ENCODE measurements around the gene SLC15A4.

The SLC15A4 gene

DNA sequence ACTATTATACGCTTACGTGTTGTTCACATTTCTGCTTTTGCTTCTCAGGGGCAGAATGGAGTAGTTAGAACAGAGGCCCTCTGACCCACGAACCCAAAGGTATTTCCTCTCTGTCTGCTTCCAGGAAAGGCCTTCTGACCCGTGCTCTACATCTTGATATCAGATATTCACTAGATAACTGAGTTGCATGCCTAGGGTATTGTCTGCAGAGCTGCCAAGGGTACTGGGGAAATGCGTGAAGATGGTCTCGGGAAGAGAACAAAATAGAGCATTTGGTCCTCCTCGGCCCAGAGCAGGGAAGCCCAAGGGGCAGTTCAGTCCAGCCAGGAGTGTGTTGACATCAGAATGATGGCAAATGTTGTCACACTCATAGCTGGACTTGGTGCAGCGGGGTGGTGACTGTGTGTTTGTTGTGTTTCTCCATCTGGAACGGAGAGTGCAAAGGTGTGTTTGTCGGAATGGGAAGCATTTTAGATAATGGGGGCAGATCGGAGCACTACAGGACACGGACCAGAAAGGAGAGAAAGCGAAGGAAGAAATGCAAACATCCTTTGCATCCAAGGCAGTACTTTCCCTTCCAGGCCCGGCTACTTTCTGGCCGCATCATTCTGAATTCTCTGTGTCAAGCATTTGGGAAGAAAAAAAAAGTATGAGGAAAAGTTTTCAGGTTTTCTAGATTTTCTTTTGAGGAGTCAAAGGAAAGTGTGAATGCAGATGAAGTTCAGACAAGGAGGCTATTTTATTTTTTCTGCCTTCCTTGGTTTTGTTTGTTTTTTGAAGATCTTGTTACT lies 37.7 kb upstream of the SLC15A4 start:
- H3K4me3 ChIP-seq (ENCODE audit: low read depth, low read length), result no peak overlapping the region
- in situ Hi-C loops (cut with HindIII; ENCODE audit: low sequenced_read_pairs), result no loop called here
- DNase-seq (ENCODE audit: low read depth), result no peak
- TF ChIP-seq, protein P1, sequence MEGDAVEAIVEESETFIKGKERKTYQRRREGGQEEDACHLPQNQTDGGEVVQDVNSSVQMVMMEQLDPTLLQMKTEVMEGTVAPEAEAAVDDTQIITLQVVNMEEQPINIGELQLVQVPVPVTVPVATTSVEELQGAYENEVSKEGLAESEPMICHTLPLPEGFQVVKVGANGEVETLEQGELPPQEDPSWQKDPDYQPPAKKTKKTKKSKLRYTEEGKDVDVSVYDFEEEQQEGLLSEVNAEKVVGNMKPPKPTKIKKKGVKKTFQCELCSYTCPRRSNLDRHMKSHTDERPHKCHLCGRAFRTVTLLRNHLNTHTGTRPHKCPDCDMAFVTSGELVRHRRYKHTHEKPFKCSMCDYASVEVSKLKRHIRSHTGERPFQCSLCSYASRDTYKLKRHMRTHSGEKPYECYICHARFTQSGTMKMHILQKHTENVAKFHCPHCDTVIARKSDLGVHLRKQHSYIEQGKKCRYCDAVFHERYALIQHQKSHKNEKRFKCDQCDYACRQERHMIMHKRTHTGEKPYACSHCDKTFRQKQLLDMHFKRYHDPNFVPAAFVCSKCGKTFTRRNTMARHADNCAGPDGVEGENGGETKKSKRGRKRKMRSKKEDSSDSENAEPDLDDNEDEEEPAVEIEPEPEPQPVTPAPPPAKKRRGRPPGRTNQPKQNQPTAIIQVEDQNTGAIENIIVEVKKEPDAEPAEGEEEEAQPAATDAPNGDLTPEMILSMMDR (IDR thresholded peaks at IDR 0.05; ENCODE audit: low read depth, low read length, missing control alignments), result no peak

DNA sequence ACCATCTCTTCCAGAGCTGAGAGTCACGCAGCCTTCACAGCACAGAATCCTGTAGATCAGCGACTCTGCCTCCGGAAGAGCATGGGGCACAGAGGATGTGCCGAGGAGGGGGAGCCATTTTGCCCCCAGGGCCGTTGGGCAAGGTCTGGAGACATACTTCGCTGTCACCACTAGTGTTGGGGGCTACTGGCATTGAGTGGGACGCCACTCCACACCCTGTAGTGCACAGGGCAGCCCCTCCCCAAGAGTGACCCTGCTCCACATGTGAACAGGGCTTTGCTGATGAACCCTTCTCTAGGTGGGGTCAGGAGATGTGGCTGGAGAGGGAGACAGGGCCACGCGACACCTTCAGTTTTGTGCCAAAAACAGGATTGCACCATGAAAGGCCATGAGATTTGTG lies 35.6 kb upstream of the SLC15A4 start:
- no peak for DNase-seq (ENCODE audit: low read depth)
- H3K4me3 ChIP-seq (ENCODE audit: low read depth, low read length), result no peak overlapping the region
- in situ Hi-C loops (cut with HindIII; ENCODE audit: low sequenced_read_pairs), result no loop called here
- TF ChIP-seq, protein P1 (IDR thresholded peaks at IDR 0.05; ENCODE audit: low read depth, low read length, missing control alignments), result no peak

DNA sequence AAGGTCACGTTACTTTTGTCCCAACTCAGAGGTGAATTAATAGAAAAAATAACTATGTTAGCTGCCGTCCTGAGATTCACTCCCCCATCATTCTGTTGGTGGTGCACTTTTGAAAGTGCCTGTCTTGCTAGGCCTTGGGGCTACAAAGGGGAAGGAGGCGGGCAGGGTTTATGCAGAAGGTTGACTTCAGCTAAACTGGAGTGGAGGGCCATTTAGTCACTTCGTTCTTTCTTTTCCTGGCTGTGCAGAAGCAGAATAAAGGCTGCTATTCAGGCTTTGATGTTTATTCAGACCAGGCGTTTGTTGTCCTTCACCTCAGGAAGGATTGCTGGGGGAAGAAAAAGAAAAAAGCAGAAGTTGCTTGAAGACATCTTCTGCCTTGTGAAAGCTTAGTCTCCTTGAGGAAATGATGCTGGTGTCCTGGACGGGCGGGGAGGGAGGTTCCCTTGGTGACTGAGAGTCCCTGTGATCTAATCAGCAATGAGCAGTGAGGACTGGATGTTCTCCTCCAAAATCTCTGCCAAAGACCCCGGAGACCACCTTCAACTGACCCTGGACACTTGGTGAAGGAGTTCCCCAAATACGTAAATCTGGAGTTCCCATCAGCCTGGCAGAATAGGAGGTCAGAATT lies 33.5 kb upstream of the SLC15A4 start:
- TF ChIP-seq, protein P1 (IDR thresholded peaks at IDR 0.05; ENCODE audit: low read depth, low read length, missing control alignments), result no peak
- in situ Hi-C loops (cut with HindIII; ENCODE audit: low sequenced_read_pairs), result no loop called here
- no peak for DNase-seq (ENCODE audit: low read depth)
- H3K4me3 ChIP-seq (ENCODE audit: low read depth, low read length), result no peak overlapping the region

DNA sequence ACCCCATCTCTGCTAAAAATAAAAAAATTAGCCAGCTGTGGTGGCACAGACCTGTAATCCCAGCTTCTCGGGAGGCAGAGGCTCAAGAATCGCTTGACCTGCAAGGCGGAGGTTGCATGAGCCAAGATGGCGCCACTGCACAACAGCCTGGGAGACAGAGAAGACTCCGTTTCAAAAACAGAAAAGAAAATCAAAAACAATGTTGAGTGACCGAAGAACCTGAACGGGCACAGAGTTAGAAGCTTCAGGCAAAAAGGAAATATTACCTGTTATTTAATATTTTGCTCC lies 33.0 kb upstream of the SLC15A4 start:
- DNase-seq (ENCODE audit: low read depth), result no peak
- no peak overlapping the region for H3K4me3 ChIP-seq (ENCODE audit: low read depth, low read length)
- in situ Hi-C loops (cut with HindIII; ENCODE audit: low sequenced_read_pairs), result no loop called here
- TF ChIP-seq, protein P1 (IDR thresholded peaks at IDR 0.05; ENCODE audit: low read depth, low read length, missing control alignments), result no peak

DNA sequence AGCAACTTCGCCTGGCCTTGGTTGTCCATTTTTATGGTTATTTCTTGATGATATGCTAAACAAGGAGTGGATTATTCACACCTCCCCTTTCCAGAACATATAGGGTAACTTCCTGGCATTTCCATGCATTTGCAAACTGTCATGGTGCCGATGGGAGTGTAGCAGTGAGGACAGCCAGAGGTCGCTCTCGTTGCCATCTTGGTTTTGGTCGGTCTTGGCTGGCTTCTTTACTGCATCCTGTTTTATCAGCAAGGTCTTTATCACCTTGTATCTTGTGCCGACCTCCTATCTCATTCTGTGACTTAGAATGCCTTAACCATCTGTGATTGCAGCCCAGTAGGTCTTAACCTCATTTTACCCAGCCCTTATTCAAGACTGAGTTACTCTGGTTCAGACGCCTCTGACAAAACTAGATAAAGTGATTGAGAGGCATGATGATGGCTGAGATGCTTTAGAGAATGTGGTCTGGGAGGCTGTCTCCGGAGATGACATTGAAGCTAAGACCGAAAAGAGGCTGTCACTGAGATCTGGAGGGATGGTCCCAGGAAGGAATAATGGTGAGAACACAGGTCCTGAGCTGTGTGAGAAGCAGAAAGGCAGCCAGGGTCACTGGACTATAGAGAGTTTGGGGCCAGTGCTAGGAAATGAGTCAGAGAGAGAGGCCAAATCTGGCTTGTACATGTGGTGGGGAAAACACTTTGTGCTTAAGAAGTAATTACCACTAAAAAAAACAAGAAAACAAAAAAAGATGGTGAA lies 32.5 kb upstream of the SLC15A4 start:
- H3K4me3 ChIP-seq (ENCODE audit: low read depth, low read length), result no peak overlapping the region
- DNase-seq (ENCODE audit: low read depth), result no peak
- in situ Hi-C loops (cut with HindIII; ENCODE audit: low sequenced_read_pairs), result no loop called here
- TF ChIP-seq, protein P1 (IDR thresholded peaks at IDR 0.05; ENCODE audit: low read depth, low read length, missing control alignments), result no peak

DNA sequence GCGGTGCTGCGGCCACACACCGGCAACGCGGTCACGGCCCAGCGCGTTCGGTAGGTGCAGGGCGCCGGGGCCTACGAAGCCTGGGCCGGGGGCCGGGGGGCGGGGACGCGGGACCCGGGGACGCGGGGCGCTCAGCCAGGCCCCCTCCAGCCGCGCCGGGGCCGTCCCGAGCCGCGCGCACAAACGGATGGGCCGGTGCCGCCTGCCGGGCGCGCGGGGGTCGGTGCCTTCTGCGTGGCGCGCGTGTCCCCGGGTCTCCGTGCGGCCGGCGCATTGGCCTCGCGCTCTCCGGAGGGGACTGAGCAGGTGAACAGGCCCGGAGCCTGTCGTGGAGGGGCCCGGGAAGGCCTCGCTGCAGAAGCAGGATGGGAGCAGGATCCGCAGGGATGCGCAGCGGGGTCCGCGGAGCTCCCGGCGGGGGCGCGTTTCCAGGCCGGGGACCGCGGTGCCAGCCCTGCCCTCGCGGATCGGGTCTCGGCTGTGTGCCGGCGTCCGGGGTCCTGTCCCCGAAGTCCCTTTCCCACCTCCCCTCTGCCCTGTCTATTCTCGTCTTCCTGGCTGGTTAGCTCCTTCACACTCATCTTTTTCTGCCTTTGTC lies 29.9 kb upstream of the SLC15A4 start:
- DNase-seq (ENCODE audit: low read depth), result no peak
- in situ Hi-C loops (cut with HindIII; ENCODE audit: low sequenced_read_pairs), result no loop called here
- no peak overlapping the region for H3K4me3 ChIP-seq (ENCODE audit: low read depth, low read length)
- TF ChIP-seq, protein P1 (IDR thresholded peaks at IDR 0.05; ENCODE audit: low read depth, low read length, missing control alignments), result no peak
